MV-4-11 (cell line): ENCODE measurements around the gene FOXN3.

Experiments
- DNase-seq: peaks from one replicate; lab custom pipeline; 2025; lab: John Stamatoyannopoulos, UW

Gene FOXN3

GRCh38 chr14:89382901-89383845, 33.9 kb downstream of the FOXN3 start:
- no peak for DNase-seq

- DNase-seq: no peak
Measured at GRCh38 chr14:89382487-89382886, 34.5 kb downstream of the FOXN3 start.

- DNase-seq: no peak
Measured at GRCh38 chr14:89379891-89380820, 36.9 kb downstream of the FOXN3 start.

- DNase-seq: no peak
Measured at GRCh38 chr14:89379006-89379405, 38.0 kb downstream of the FOXN3 start.

GRCh38 chr14:89378119-89378518, 38.9 kb downstream of the FOXN3 start:
- no peak for DNase-seq

DNA sequence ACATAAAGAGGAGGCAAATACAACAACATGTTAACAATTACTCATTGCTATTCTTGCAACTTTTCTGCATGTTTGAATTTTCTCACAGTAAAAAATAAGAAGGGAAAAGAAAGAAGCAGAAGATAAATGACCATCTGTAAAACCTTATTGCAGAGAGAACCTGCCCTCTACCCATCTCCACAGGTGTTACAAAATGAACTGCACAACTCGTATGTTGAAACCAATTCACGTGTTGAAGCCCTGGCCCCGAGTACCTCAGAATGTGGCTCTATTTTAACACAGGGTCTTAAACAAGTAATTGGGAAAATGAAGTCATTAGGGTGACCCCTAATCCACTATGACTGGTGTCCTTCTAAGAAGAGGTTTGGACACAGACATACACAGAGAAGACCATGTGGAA, 39.5 kb downstream of the FOXN3 start:
- DNase-seq: no peak

DNA sequence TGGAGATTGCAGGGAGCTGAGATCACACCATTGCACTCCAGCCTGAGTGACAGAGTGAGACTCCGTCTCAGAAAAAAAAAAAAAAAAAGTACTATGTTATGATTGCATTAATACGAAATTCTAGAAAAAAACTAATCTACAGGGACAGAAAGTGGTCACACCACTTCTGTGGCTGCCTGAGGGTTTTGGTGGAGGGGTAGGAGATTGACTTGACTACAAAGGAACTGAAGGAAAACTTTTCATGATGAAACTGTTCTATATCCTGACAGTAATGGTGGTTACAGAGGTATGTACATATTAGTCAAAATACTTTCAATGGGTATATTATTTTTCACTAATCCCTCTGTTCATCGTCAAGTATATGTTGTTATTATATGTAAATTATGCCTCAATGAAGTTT, 42.1 kb downstream of the FOXN3 start:
- no peak for DNase-seq

- no peak for DNase-seq
Measured at GRCh38 chr14:89373185-89373584, 43.8 kb downstream of the FOXN3 start.

- DNase-seq: no peak
Measured at GRCh38 chr14:89372512-89372883, 44.5 kb downstream of the FOXN3 start.

DNA sequence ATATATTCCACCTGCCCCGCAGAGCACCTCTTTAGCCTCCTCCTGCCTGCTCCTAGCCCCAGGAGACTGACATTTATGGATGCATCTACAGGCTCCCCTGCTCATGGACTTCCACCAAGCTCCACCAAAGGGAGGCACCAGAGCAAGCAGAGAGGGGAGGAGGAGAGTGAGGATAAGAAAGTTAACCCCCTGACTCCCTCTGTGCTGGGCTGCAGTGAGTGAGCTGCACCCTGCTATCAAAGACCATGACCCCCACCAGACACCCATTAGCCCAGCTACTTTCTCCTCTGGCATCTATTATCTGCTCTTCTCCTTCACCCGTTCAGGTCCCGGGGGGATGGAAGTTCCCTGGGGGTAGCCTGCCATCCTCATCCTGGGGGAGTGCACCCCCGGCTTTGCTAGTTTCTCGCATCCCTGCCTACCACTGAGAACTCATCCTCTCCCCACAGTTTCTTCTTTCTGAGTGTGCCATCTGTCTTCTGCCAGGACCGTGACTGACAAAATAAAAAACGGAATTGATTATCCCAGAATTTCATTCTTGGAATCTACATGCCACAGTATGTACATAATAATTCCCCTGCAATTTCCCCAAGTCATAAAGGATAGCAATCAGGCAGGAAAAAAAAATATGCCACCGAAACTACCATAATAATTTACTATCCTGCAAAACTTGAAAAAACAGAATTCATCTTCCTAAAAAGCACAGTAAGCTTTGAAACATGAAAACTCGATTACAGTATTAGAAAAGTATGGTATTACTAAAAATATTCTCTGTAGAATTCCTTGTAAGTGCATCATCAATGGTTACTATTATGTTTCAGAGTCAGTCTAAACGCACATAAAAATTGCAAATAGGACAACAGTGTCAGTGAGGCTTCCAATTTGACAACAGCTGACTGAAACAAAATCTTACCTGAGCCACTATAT, 45.2 kb downstream of the FOXN3 start:
- DNase-seq: no peak

GRCh38 chr14:89370781-89371180, 46.3 kb downstream of the FOXN3 start:
- DNase-seq: no peak

- no peak for DNase-seq
Measured at GRCh38 chr14:89370381-89370780, 46.7 kb downstream of the FOXN3 start.

DNA sequence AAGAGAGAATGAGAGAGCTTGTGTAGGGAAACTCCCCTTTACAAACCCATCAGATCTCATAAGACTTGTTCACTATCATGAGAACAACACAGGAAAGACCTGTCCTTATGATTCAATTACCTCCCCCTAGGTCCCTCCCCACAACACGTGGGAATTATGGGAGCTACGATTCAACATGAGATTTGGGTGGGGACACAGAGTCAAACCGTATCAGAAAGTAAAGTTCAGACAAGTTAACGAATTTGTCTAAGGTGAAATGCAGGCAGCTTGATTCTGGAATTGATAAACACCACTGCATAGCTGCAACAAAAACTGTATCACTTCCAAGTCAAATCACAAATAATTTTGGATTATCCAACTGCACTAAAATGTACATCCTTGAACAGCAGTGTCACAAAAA, 47.4 kb downstream of the FOXN3 start:
- DNase-seq: no peak

- DNase-seq: no peak
Measured at GRCh38 chr14:89368490-89369477, 48.2 kb downstream of the FOXN3 start.

GRCh38 chr14:89367779-89368120, 49.3 kb downstream of the FOXN3 start:
- DNase-seq: no peak

GRCh38 chr14:89366864-89367778, 49.9 kb downstream of the FOXN3 start:
- no peak for DNase-seq

DNA sequence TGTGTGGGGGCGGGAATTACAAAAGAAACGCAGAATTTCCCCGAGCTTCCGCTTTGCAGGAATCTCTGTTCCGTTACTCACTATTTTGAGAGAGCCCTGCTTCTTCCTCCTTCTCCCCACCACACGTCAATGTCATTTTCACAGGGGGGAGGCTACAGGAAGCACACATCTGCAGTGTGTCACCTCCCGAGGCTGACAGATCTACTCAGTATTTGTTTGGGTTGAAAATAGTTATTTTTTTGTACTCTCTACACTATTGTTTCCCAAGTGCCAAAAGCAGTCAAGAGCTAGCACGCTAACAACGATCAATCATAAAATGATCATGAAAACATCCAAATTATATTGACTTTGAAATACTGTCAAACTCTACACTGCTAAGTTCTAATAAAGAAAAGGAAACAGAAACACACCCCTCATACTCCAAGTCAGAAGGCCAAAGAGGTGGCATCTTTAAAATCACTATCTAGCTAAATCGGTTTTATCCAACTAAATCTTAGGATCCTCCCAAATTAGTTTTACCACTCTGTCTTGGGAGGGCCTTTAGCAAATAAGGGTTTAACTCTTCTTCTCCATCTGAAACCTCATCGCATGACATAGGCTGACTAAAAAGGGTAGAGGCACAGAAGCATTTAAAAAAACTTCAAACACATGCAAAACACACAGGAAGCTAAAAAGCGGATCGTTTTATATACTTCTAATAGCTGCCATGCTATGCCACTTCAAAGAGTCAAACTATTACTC, 51.8 kb downstream of the FOXN3 start:
- DNase-seq: peak; percentile 91

DNA sequence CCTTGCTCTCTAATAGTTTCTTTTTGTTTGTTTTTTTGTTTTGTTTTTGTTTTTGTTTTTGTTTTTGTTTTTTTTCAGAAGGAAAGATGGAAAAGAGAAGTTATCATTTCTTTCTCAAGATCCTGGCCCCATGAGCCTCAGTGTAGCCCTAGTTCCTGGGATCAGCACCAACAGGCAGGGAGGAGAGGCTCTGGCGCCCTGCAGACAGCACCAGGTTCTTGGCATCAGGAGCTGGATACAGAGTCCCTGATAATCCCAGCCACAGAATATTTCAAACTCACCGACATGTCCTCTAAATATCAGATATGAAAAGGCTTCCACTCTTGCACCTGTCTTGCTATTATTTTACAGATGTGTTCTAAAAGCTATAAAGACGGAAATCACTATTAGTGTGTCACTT, 52.7 kb downstream of the FOXN3 start:
- no peak for DNase-seq

- no peak for DNase-seq
Measured at GRCh38 chr14:89360277-89360676, 56.8 kb downstream of the FOXN3 start.
